Measurements from ENCODE around the gene QRFP.

The QRFP gene

GRCh38 chr9:130884542-130885483 is 11.8 kb downstream of the QRFP start:
- TF ChIP-seq YY1 (IDR thresholded peaks at IDR 0.05; ENCODE audit: low read depth) (no peak), TEAD4 (IDR thresholded peaks at IDR 0.05) (no peak), FOXM1 (IDR thresholded peaks at IDR 0.05; ENCODE audit: borderline replicate concordance, low read depth) (no peak), EGR1 (IDR thresholded peaks at IDR 0.05) (no peak), TCF12 (IDR thresholded peaks at IDR 0.05; ENCODE audit: low read depth) (no peak), MAX (IDR thresholded peaks at IDR 0.05) (no peak), ZBTB7A (IDR thresholded peaks at IDR 0.05; ENCODE audit: low read depth) (no peak), CEBPB (IDR thresholded peaks at IDR 0.05) (no peak), TAF1 (IDR thresholded peaks at IDR 0.05; ENCODE audit: low read depth) (no peak), CREB1 (IDR thresholded peaks at IDR 0.05; ENCODE audit: low read depth) (no peak), EP300 (IDR thresholded peaks at IDR 0.05; ENCODE audit: borderline replicate concordance) (no peak), RAD21 (IDR thresholded peaks at IDR 0.05; ENCODE audit: low read depth) (no peak), REST (IDR thresholded peaks at IDR 0.05; ENCODE audit: low read depth) (no peak), USF1 (IDR thresholded peaks at IDR 0.05) (no peak), NFIC (IDR thresholded peaks at IDR 0.05) (no peak)

- no peak for TF ChIP-seq FOXM1 (IDR thresholded peaks at IDR 0.05; ENCODE audit: borderline replicate concordance, low read depth)
- TF ChIP-seq ZBTB7A (IDR thresholded peaks at IDR 0.05; ENCODE audit: low read depth) = no peak
- TF ChIP-seq EGR1 (IDR thresholded peaks at IDR 0.05) = no peak
- no peak for TF ChIP-seq TCF12 (IDR thresholded peaks at IDR 0.05; ENCODE audit: low read depth)
- no peak for TF ChIP-seq RAD21 (IDR thresholded peaks at IDR 0.05; ENCODE audit: low read depth)
- TF ChIP-seq MAX (IDR thresholded peaks at IDR 0.05) = no peak
- no peak for TF ChIP-seq REST (IDR thresholded peaks at IDR 0.05; ENCODE audit: low read depth)
- TF ChIP-seq YY1 (IDR thresholded peaks at IDR 0.05; ENCODE audit: low read depth) = no peak
- no peak for TF ChIP-seq TAF1 (IDR thresholded peaks at IDR 0.05; ENCODE audit: low read depth)
- TF ChIP-seq EP300 (IDR thresholded peaks at IDR 0.05; ENCODE audit: borderline replicate concordance) = no peak
- no peak for TF ChIP-seq NFIC (IDR thresholded peaks at IDR 0.05)
- no peak for TF ChIP-seq TEAD4 (IDR thresholded peaks at IDR 0.05)
- TF ChIP-seq CEBPB (IDR thresholded peaks at IDR 0.05) = no peak
- no peak for TF ChIP-seq USF1 (IDR thresholded peaks at IDR 0.05)
- no peak for TF ChIP-seq CREB1 (IDR thresholded peaks at IDR 0.05; ENCODE audit: low read depth)
Measured at GRCh38 chr9:130884111-130884531, 12.5 kb downstream of the QRFP start.

GRCh38 chr9:130883479-130883878 is 13.1 kb downstream of the QRFP start:
- TF ChIP-seq REST (IDR thresholded peaks at IDR 0.05; ENCODE audit: low read depth) = no peak
- TF ChIP-seq YY1 (IDR thresholded peaks at IDR 0.05; ENCODE audit: low read depth) = no peak
- no peak for TF ChIP-seq CREB1 (IDR thresholded peaks at IDR 0.05; ENCODE audit: low read depth)
- no peak for TF ChIP-seq TCF12 (IDR thresholded peaks at IDR 0.05; ENCODE audit: low read depth)
- no peak for TF ChIP-seq ZBTB7A (IDR thresholded peaks at IDR 0.05; ENCODE audit: low read depth)
- no peak for TF ChIP-seq CEBPB (IDR thresholded peaks at IDR 0.05)
- TF ChIP-seq EP300 (IDR thresholded peaks at IDR 0.05; ENCODE audit: borderline replicate concordance) = no peak
- TF ChIP-seq TAF1 (IDR thresholded peaks at IDR 0.05; ENCODE audit: low read depth) = no peak
